ENCODE measurements around the gene TNS3.

DNA sequence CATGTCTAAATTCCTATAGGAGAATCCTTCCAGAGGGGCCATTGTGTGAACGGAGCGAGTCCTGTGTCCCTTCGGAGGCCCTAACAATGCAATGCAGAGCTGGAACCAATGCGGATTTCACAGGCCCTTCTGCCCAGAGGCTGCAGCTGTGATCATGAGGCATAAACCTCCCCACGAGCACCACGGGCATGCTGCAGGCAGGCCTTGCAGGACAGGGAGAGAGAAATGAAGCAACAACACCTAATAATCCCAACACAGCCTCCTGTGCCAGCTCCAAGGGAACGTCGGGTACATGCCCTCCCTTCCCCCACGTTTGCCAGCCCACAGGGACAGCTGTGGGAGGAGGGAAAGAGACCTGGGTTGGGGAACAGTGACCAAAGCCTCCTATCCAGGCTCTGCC is 74.4 kb downstream of the TNS3 start:
- TF ChIP-seq POLR2AphosphoS5 (IDR thresholded peaks at IDR 0.05) = no peak
- TF ChIP-seq, protein P1, sequence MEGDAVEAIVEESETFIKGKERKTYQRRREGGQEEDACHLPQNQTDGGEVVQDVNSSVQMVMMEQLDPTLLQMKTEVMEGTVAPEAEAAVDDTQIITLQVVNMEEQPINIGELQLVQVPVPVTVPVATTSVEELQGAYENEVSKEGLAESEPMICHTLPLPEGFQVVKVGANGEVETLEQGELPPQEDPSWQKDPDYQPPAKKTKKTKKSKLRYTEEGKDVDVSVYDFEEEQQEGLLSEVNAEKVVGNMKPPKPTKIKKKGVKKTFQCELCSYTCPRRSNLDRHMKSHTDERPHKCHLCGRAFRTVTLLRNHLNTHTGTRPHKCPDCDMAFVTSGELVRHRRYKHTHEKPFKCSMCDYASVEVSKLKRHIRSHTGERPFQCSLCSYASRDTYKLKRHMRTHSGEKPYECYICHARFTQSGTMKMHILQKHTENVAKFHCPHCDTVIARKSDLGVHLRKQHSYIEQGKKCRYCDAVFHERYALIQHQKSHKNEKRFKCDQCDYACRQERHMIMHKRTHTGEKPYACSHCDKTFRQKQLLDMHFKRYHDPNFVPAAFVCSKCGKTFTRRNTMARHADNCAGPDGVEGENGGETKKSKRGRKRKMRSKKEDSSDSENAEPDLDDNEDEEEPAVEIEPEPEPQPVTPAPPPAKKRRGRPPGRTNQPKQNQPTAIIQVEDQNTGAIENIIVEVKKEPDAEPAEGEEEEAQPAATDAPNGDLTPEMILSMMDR (IDR thresholded peaks at IDR 0.05 in 8 of 11, conservative IDR thresholded peaks at IDR 0.05 in 3 of 11) = no peak

Measured in spleen (tissue), 7 donors.